Chondrocyte (in vitro differentiated cells): Measurements from ENCODE around the gene ZNF787. TPM values are rescaled to one million over a fixed set of nuclear protein-coding genes. Genes with fewer than 3 reads are reported as not detected.

ENCODE experiments used
- DNase-seq: peaks from one replicate; pipeline ENCODE4 v3.0.0; 2021; ENCODE audit warnings: mixed read lengths, low spot score
- H3K27ac Mint-ChIP-seq: one replicate; pipeline ENCODE4 v1.8.0; 2021; ENCODE audit warnings: mild to moderate bottlenecking, moderate library complexity, mixed read lengths; ENCODE audit not compliant: unreplicated experiment
- H3K27me3 Mint-ChIP-seq: 2 replicates; pipeline ENCODE4 v1.8.0; 2021; ENCODE audit warnings: low read depth, mixed read lengths
- H3K36me3 Mint-ChIP-seq: 2 replicates; pipeline ENCODE4 v1.8.0; 2021; ENCODE audit warnings: low read depth, mixed read lengths
- H3K4me1 Mint-ChIP-seq: 2 replicates; pipeline ENCODE4 v1.8.0; 2021; ENCODE audit warnings: low read depth, mild to moderate bottlenecking, mixed read lengths
- H3K4me3 Mint-ChIP-seq: one replicate; pipeline ENCODE4 v1.8.0; 2021; ENCODE audit warnings: mild to moderate bottlenecking, moderate library complexity, mixed read lengths; ENCODE audit not compliant: unreplicated experiment
- H3K9me3 Mint-ChIP-seq: 2 replicates; pipeline ENCODE4 v1.8.0; 2021; ENCODE audit warnings: low read depth, mixed read lengths
- CTCF ChIP-seq: fragments of 200-600 bp; sonication (generic); IDR thresholded peaks from 2 replicates; pipeline ENCODE4 v1.5.0; 2021; ENCODE audit warnings: antibody characterized with exemption, mild to moderate bottlenecking, moderate library complexity
- total RNA-seq: library from RNA; stranded (reverse); gene quantifications from 3 replicates; pipeline ENCODE4 v1.2.1, GENCODE V29; 2021

ZNF787 gene
- total RNA-seq, 1 donor from 2014 or later, result 26.5 TPM

- Mint-ChIP-seq H3K4me3 (no peak overlapping the region), H3K9me3 (no peaks in the 10 kb centered on the region), H3K27ac (peak overlapping the region; percentile 65), H3K36me3 (no peaks in the 10 kb centered on the region), H3K27me3 (no peaks in the 10 kb centered on the region), H3K4me1 (peaks cover 55% of the 10 kb centered on the region)
- no peak for TF ChIP-seq CTCF
- DNase-seq, result no peak
Observed at GRCh38 chr19:56113074-56113632, 7.9 kb downstream of the ZNF787 start.

- H3K4me3 Mint-ChIP-seq, result no peak overlapping the region
- H3K4me1 Mint-ChIP-seq, result peaks cover 55% of the 10 kb centered on the region
- H3K27me3 Mint-ChIP-seq, result no peaks in the 10 kb centered on the region
- no peak for DNase-seq
- no peaks in the 10 kb centered on the region for H3K9me3 Mint-ChIP-seq
- H3K36me3 Mint-ChIP-seq, result no peaks in the 10 kb centered on the region
- peak overlapping the region; percentile 49 for H3K27ac Mint-ChIP-seq
- no peak for TF ChIP-seq CTCF
Observed at GRCh38 chr19:56112313-56112709, 8.8 kb downstream of the ZNF787 start.

GRCh38 chr19:56111601-56112312 is 9.3 kb downstream of the ZNF787 start:
- Mint-ChIP-seq H3K4me3 (no peak overlapping the region), H3K4me1 (peaks cover 55% of the 10 kb centered on the region), H3K27ac (peak overlapping the region; percentile 32), H3K9me3 (no peaks in the 10 kb centered on the region), H3K27me3 (no peaks in the 10 kb centered on the region), H3K36me3 (no peaks in the 10 kb centered on the region)
- no peak for TF ChIP-seq CTCF
- DNase-seq, result no peak

- H3K27ac Mint-ChIP-seq, result peak overlapping the region; percentile 66
- no peak overlapping the region for H3K4me3 Mint-ChIP-seq
- H3K4me1 Mint-ChIP-seq, result peaks cover 56% of the 10 kb centered on the region
- H3K36me3 Mint-ChIP-seq, result no peaks in the 10 kb centered on the region
- no peak for TF ChIP-seq CTCF
- H3K9me3 Mint-ChIP-seq, result no peaks in the 10 kb centered on the region
- DNase-seq, result no peak
- H3K27me3 Mint-ChIP-seq, result no peaks in the 10 kb centered on the region
Observed at GRCh38 chr19:56110515-56111448, 10.3 kb downstream of the ZNF787 start.

GRCh38 chr19:56109226-56109625 is 11.9 kb downstream of the ZNF787 start:
- no peak for TF ChIP-seq CTCF
- Mint-ChIP-seq H3K4me3 (no peak overlapping the region), H3K4me1 (peaks cover 52% of the 10 kb centered on the region), H3K27ac (peak overlapping the region; percentile 42), H3K27me3 (no peaks in the 10 kb centered on the region), H3K36me3 (no peaks in the 10 kb centered on the region), H3K9me3 (no peaks in the 10 kb centered on the region)
- no peak for DNase-seq
